Chondrocyte (in vitro differentiated cells): ENCODE results near the gene TBX3. TPM values are rescaled to one million over a fixed set of nuclear protein-coding genes. Genes with fewer than 3 reads are reported as not detected.

Experiments used
- DNase-seq: peaks from one replicate; pipeline ENCODE4 v3.0.0; 2021; ENCODE audit warnings: mixed read lengths, low spot score
- H3K27ac Mint-ChIP-seq: one replicate; pipeline ENCODE4 v1.8.0; 2021; ENCODE audit warnings: mild to moderate bottlenecking, moderate library complexity, mixed read lengths; ENCODE audit not compliant: unreplicated experiment
- H3K27me3 Mint-ChIP-seq: 2 replicates; pipeline ENCODE4 v1.8.0; 2021; ENCODE audit warnings: low read depth, mixed read lengths
- H3K36me3 Mint-ChIP-seq: 2 replicates; pipeline ENCODE4 v1.8.0; 2021; ENCODE audit warnings: low read depth, mixed read lengths
- H3K4me1 Mint-ChIP-seq: 2 replicates; pipeline ENCODE4 v1.8.0; 2021; ENCODE audit warnings: low read depth, mild to moderate bottlenecking, mixed read lengths
- H3K4me3 Mint-ChIP-seq: one replicate; pipeline ENCODE4 v1.8.0; 2021; ENCODE audit warnings: mild to moderate bottlenecking, moderate library complexity, mixed read lengths; ENCODE audit not compliant: unreplicated experiment
- H3K9me3 Mint-ChIP-seq: 2 replicates; pipeline ENCODE4 v1.8.0; 2021; ENCODE audit warnings: low read depth, mixed read lengths
- total RNA-seq: library from RNA; stranded (reverse); gene quantifications from 3 replicates; pipeline ENCODE4 v1.2.1, GENCODE V29; 2021
- TF ChIP-seq, protein P1 (sequence below): fragments of 200-600 bp; sonication (generic); IDR thresholded peaks from 2 replicates; pipeline ENCODE4 v1.5.0; 2021; ENCODE audit warnings: antibody characterized with exemption, mild to moderate bottlenecking, moderate library complexity

Gene TBX3
- total RNA-seq, 1 donor from 2014 or later, result 2.5 TPM

DNA sequence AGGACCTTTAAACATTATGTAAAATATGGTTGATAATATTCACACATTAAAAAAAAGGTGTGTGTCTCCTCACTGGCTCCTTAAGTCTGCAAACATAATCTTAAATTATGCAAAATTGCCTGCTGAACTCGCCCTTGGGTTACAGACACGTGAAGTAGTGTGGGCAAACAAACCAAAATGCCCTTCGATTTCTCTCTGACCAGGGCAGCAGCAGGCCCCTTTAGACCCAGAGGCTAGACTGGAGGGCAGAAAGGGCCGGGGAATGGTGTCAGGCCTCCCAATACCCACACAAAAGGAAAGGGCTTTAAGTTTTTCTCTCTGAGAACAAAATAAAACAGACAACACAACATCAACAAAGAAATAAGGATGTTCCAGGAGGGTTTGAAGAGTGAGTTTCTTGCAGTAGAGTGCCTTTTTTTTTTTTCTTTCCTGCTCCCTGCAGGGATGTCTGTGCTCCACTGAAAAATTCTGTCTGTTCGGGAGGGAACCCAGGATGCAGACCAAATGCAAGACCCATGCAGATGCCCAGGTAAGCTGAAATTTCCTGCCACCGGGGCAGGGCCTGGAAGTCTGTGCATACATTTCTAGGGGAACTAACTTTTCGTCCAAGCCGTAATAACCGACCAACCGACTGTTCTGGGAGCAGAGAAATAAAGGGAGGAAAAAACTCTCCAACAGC, 1.7 kb downstream of the TBX3 start:
- Mint-ChIP-seq H3K36me3 (peaks cover 8% of the 10 kb centered on the region), H3K27me3 (peaks cover 45% of the 10 kb centered on the region), H3K27ac (peak overlapping the region; percentile 96), H3K9me3 (no peaks in the 10 kb centered on the region), H3K4me3 (peak overlapping the region; percentile 96), H3K4me1 (peaks cover 43% of the 10 kb centered on the region)
- no peak for DNase-seq
- TF ChIP-seq, protein P1, sequence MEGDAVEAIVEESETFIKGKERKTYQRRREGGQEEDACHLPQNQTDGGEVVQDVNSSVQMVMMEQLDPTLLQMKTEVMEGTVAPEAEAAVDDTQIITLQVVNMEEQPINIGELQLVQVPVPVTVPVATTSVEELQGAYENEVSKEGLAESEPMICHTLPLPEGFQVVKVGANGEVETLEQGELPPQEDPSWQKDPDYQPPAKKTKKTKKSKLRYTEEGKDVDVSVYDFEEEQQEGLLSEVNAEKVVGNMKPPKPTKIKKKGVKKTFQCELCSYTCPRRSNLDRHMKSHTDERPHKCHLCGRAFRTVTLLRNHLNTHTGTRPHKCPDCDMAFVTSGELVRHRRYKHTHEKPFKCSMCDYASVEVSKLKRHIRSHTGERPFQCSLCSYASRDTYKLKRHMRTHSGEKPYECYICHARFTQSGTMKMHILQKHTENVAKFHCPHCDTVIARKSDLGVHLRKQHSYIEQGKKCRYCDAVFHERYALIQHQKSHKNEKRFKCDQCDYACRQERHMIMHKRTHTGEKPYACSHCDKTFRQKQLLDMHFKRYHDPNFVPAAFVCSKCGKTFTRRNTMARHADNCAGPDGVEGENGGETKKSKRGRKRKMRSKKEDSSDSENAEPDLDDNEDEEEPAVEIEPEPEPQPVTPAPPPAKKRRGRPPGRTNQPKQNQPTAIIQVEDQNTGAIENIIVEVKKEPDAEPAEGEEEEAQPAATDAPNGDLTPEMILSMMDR, result no peak

DNA sequence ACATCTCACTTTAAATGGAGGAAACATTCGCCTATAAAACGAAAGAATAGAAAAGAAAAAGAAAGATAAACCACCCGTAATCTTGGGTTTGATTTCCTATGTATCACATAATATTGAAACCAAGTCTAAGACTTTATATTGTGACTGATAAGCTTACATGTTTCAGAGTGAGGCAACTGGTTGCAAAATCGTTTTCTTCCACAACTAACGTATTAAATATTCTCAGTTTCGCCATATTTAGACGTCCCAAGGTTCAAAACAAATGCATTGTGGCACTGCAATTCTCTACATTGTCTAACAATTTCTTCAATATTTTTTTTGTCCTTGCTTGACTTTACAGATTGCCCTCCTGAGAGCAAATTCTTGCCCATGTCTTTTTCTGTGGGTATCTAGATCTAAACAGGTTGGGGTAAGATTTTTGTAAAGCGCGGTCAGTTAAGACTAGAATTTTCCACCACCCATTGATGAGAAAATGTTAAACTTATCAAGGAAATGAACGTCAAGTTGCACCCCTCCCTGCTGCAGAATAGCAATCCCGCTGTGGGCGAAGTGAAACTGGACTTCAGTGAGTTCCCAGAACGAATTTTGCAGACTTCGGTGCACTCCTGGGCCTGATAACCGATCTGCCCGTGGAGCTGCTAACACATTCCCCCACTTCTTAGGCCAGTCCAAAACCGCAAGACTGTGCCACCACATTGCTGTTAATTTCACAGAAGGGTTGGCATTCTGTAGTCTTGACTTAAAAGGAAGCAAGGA, 2.7 kb downstream of the TBX3 start:
- TF ChIP-seq, protein P1, result no peak
- H3K9me3 Mint-ChIP-seq, result no peaks in the 10 kb centered on the region
- peak overlapping the region; percentile 96 for H3K27ac Mint-ChIP-seq
- peaks cover 39% of the 10 kb centered on the region for H3K4me1 Mint-ChIP-seq
- peaks cover 39% of the 10 kb centered on the region for H3K27me3 Mint-ChIP-seq
- peaks cover 6% of the 10 kb centered on the region for H3K36me3 Mint-ChIP-seq
- H3K4me3 Mint-ChIP-seq, result peak overlapping the region; percentile 96
- no peak for DNase-seq

DNA sequence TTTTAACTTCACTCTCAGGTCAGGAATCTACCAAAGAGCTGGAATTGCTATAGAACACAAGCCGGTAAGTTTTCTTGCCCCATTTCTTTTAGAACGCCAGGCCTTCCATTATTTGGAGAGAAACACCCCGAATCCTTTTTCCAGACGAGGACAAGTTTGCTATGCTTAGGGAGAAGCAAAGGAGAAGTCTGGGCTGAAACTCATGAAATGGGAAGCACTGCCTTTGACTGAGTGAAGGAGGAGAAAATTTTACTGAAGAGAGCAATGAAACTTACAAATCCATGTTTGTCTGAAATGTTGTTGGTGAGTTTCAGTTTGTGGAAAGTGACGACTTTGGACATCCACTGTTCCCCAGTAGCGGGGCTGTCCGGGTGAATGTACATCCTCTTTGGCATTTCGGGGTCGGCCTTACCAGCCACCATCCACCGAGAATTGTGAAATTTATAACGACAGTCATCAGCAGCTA, 3.3 kb downstream of the TBX3 start:
- Mint-ChIP-seq H3K27ac (peak overlapping the region; percentile 59), H3K27me3 (peaks cover 37% of the 10 kb centered on the region), H3K36me3 (peaks cover 6% of the 10 kb centered on the region), H3K9me3 (no peaks in the 10 kb centered on the region), H3K4me1 (peaks cover 39% of the 10 kb centered on the region), H3K4me3 (peak overlapping the region; percentile 96)
- DNase-seq, result no peak
- TF ChIP-seq, protein P1, result no peak

DNA sequence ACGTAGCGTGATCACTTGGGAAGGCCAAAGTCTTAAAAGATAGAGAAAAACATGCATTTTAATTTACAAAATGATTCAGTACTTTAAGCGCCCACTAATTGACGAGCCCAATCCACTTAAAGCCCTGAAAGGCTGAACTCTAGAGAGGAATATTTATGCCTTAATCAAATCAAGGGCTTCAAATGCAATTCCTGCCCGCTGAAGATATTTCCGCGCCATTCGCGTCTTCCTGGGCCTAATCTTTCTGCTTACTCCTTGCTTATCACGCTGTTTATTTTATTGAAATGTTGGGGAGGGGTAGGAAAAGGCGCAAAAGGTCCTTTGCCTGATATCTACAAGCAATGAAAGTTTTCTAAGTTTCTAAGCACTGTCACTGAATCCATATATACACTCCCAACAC, 4.0 kb downstream of the TBX3 start:
- Mint-ChIP-seq H3K36me3 (peaks cover 8% of the 10 kb centered on the region), H3K4me3 (no peak overlapping the region), H3K9me3 (no peaks in the 10 kb centered on the region), H3K27ac (no peak overlapping the region), H3K4me1 (peaks cover 36% of the 10 kb centered on the region), H3K27me3 (peaks cover 33% of the 10 kb centered on the region)
- DNase-seq, result no peak
- TF ChIP-seq, protein P1, result no peak

GRCh38 chr12:114679452-114679875, 4.5 kb downstream of the TBX3 start:
- Mint-ChIP-seq H3K27ac (no peak overlapping the region), H3K4me1 (peaks cover 34% of the 10 kb centered on the region), H3K4me3 (no peak overlapping the region), H3K27me3 (peaks cover 32% of the 10 kb centered on the region), H3K36me3 (peaks cover 8% of the 10 kb centered on the region), H3K9me3 (no peaks in the 10 kb centered on the region)
- TF ChIP-seq, protein P1, result no peak
- no peak for DNase-seq
